GM06990 (cell line): ENCODE results near the gene UBXN1.

Experiments used
- DNase-seq: peaks from one replicate; pipeline ENCODE4 v3.0.0-alpha.2; 2011; ENCODE audit not compliant: insufficient read length; ENCODE audit errors: extremely low read depth
- H3K27me3 ChIP-seq: replicated peaks from 2 replicates; pipeline ENCODE4 v1.6.0; 2011; ENCODE audit warnings: low read length; ENCODE audit not compliant: control insufficient read depth, insufficient read depth
- H3K36me3 ChIP-seq: 2 replicates; pipeline ENCODE4 v1.5.1; 2011; ENCODE audit warnings: low read length; ENCODE audit not compliant: control insufficient read depth, insufficient read depth
- H3K4me3 ChIP-seq: replicated peaks from 2 replicates; pipeline ENCODE4 v1.5.1; 2011; ENCODE audit warnings: low read depth, mild to moderate bottlenecking, control low read depth, low read length
- CTCF ChIP-seq: IDR thresholded peaks from 2 replicates; pipeline ENCODE4 v1.5.1; 2011; ENCODE audit warnings: low read length, control low read depth, mild to moderate bottlenecking, inconsistent platforms; ENCODE audit not compliant: insufficient read depth, poor library complexity, severe bottlenecking

UBXN1 gene

GRCh38 chr11:62709247-62710000, 30.6 kb upstream of the UBXN1 start:
- no peaks in the 10 kb centered on the region for H3K27me3 ChIP-seq
- no peak for TF ChIP-seq CTCF
- peaks cover 8% of the 10 kb centered on the region for H3K36me3 ChIP-seq
- peak; percentile 88 for DNase-seq
- H3K4me3 ChIP-seq = peak overlapping the region; percentile 64

GRCh38 chr11:62708793-62709192, 29.9 kb upstream of the UBXN1 start:
- no peak for DNase-seq
- no peak for TF ChIP-seq CTCF
- H3K4me3 ChIP-seq = peak overlapping the region; percentile 63
- H3K27me3 ChIP-seq = no peaks in the 10 kb centered on the region
- H3K36me3 ChIP-seq = peaks cover 7% of the 10 kb centered on the region

GRCh38 chr11:62708392-62708791, 29.5 kb upstream of the UBXN1 start:
- DNase-seq = no peak
- Histone ChIP-seq H3K36me3 (peaks cover 4% of the 10 kb centered on the region), H3K27me3 (no peaks in the 10 kb centered on the region), H3K4me3 (peak overlapping the region; percentile 63)
- no peak for TF ChIP-seq CTCF

GRCh38 chr11:62707277-62707861, 28.5 kb upstream of the UBXN1 start, which contains the start of the genes BSCL2 and GNG3:
Gene BSCL2, minus strand, starts transcription at chr11:62707424. Its CDS starts 229 bp downstream, at chr11:62707195.
Gene GNG3, plus strand, starts transcription at chr11:62707676. Its CDS starts 620 bp downstream, at chr11:62708296.
- Histone ChIP-seq H3K4me3 (peak within 1 kb of the TSS; percentile 82), H3K27me3 (no peaks in the 10 kb centered on the region), H3K36me3 (peaks cover 4% of the 10 kb centered on the region)
- no peak for TF ChIP-seq CTCF
- DNase-seq = no peak

GRCh38 chr11:62706850-62707247, 28.0 kb upstream of the UBXN1 start:
- no peak for DNase-seq
- H3K27me3 ChIP-seq = no peaks in the 10 kb centered on the region
- TF ChIP-seq CTCF = no peak
- H3K4me3 ChIP-seq = no peak overlapping the region
- peaks cover 2% of the 10 kb centered on the region for H3K36me3 ChIP-seq
